ENCODE measurements around the gene VMP1. TPM values are rescaled to one million over a fixed set of nuclear protein-coding genes. Genes with fewer than 3 reads are reported as not detected.

VMP1 gene
- total RNA-seq, 1 experiment from 2014 or later = 107 TPM

DNA sequence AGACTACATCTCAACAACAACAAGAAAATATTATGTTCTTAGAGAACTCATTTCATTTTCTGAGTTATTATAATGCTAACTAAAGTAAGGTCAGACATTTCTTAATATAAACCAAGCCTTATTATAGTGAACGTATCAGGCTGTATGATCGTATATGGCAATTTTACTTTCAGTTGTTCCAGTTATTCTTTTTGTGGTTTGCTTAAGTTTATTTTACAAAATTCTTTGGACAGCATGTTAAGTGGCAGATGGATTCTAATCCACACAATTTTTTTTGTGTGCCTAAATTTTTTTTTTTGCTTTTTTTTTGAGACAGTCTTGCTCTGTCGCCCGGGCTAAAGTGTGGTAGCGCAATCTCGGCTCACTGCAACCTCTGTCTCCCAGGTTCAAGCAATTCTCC is 59.0 kb downstream of the VMP1 start:
- intact Hi-C loops (cut with micrococcal nuclease; ENCODE audit: unreplicated experiment) = no loop called here
- H3K4me1 ChIP-seq (ENCODE audit: insufficient read depth, low read length, poor library complexity, severe bottlenecking) = peaks cover 27% of the 10 kb centered on the region
- BruUV-seq (replicated peaks) = no TSS peak
- POLR2A ChIA-PET (ENCODE audit: low non-redundant PET) = no interaction called here
- no peak overlapping the region for H3K27ac ChIP-seq (ENCODE audit: low read depth, low read length, poor library complexity, severe bottlenecking)
- no peak overlapping the region for H3K4me3 ChIP-seq (ENCODE audit: low read depth, low read length, poor library complexity, severe bottlenecking)
- no peaks in the 10 kb centered on the region for H3K27me3 ChIP-seq (replicated peaks; ENCODE audit: insufficient read depth, low read depth, low read length, poor library complexity)
- CTCF ChIA-PET = no interaction called here
- H3K9me3 ChIP-seq (ENCODE audit: low read depth, low read length, poor library complexity, severe bottlenecking) = no peaks in the 10 kb centered on the region
- TF ChIP-seq, protein P1, sequence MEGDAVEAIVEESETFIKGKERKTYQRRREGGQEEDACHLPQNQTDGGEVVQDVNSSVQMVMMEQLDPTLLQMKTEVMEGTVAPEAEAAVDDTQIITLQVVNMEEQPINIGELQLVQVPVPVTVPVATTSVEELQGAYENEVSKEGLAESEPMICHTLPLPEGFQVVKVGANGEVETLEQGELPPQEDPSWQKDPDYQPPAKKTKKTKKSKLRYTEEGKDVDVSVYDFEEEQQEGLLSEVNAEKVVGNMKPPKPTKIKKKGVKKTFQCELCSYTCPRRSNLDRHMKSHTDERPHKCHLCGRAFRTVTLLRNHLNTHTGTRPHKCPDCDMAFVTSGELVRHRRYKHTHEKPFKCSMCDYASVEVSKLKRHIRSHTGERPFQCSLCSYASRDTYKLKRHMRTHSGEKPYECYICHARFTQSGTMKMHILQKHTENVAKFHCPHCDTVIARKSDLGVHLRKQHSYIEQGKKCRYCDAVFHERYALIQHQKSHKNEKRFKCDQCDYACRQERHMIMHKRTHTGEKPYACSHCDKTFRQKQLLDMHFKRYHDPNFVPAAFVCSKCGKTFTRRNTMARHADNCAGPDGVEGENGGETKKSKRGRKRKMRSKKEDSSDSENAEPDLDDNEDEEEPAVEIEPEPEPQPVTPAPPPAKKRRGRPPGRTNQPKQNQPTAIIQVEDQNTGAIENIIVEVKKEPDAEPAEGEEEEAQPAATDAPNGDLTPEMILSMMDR (conservative IDR thresholded peaks at IDR 0.05; ENCODE audit: low read depth, low read length) = no peak
- no peak for TF ChIP-seq EZH2 (IDR thresholded peaks at IDR 0.05; ENCODE audit: borderline replicate concordance, low read depth, low read length, poor library complexity, severe bottlenecking)
- no peak for DNase-seq (ENCODE audit: low spot score)
- no peaks in the 10 kb centered on the region for H3K36me3 ChIP-seq (ENCODE audit: insufficient read depth, low read length, poor library complexity, severe bottlenecking)

DNA sequence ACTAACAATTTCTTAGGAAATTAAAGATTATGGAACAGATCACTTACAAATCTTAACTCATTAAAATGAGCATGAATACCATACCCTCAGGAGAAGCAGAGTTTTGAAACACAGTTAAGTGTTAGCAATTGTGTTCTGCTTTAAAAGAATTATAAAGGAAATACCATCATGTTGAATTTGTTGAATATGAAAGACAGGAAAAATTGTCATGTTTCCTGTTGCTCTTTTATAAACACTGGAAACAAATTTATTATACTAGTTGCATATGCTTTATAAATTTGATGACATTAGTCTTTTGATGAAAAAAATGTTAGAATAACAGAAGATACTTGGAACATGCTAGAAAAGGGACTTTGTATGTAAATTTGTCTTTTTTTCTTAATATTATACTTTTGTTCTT is 59.7 kb downstream of the VMP1 start:
- no peaks in the 10 kb centered on the region for H3K9me3 ChIP-seq (ENCODE audit: low read depth, low read length, poor library complexity, severe bottlenecking)
- H3K36me3 ChIP-seq (ENCODE audit: insufficient read depth, low read length, poor library complexity, severe bottlenecking) = no peaks in the 10 kb centered on the region
- peak; percentile 36 for DNase-seq (ENCODE audit: low spot score)
- no TSS peak for BruUV-seq (replicated peaks)
- CTCF ChIA-PET = no interaction called here
- H3K27me3 ChIP-seq (replicated peaks; ENCODE audit: insufficient read depth, low read depth, low read length, poor library complexity) = no peaks in the 10 kb centered on the region
- peaks cover 25% of the 10 kb centered on the region for H3K4me1 ChIP-seq (ENCODE audit: insufficient read depth, low read length, poor library complexity, severe bottlenecking)
- TF ChIP-seq, protein P1 (conservative IDR thresholded peaks at IDR 0.05; ENCODE audit: low read depth, low read length) = no peak
- no peak for TF ChIP-seq EZH2 (IDR thresholded peaks at IDR 0.05; ENCODE audit: borderline replicate concordance, low read depth, low read length, poor library complexity, severe bottlenecking)
- H3K27ac ChIP-seq (ENCODE audit: low read depth, low read length, poor library complexity, severe bottlenecking) = no peak overlapping the region
- intact Hi-C loops (cut with micrococcal nuclease; ENCODE audit: unreplicated experiment) = no loop called here
- POLR2A ChIA-PET (ENCODE audit: low non-redundant PET) = no interaction called here
- H3K4me3 ChIP-seq (ENCODE audit: low read depth, low read length, poor library complexity, severe bottlenecking) = no peak overlapping the region

DNA sequence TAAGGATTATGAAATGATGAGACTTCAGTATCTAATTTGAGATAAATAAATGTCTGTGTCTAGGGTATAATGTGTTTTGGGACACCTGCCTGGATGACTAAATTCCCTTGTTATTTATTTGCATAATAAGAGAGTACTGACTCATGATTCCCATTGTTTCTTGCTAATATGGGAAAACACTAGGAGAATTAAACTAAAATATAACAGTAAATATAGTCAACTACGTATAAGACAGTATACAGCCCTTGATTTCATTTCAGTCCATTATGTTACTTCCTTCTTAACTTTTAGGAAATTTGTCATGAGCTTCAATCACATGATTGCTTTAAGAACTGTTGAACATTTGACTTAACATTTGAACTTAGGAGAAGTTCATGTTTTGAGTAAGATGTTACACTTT is 62.4 kb downstream of the VMP1 start:
- ChIA-PET CTCF (no interaction called here), POLR2A (ENCODE audit: low non-redundant PET) (no interaction called here)
- BruUV-seq (replicated peaks) = no TSS peak
- no peak overlapping the region for H3K4me3 ChIP-seq (ENCODE audit: low read depth, low read length, poor library complexity, severe bottlenecking)
- intact Hi-C loops (cut with micrococcal nuclease; ENCODE audit: unreplicated experiment) = loop anchor here (5.0 kb wide), 1 partner anchor 67 kb away; no protein-coding TSS in a partner anchor
- H3K4me1 ChIP-seq (ENCODE audit: insufficient read depth, low read length, poor library complexity, severe bottlenecking) = peaks cover 16% of the 10 kb centered on the region
- peaks cover 9% of the 10 kb centered on the region for H3K36me3 ChIP-seq (ENCODE audit: insufficient read depth, low read length, poor library complexity, severe bottlenecking)
- H3K27me3 ChIP-seq (replicated peaks; ENCODE audit: insufficient read depth, low read depth, low read length, poor library complexity) = no peaks in the 10 kb centered on the region
- TF ChIP-seq, protein P1 (conservative IDR thresholded peaks at IDR 0.05; ENCODE audit: low read depth, low read length) = no peak
- TF ChIP-seq EZH2 (IDR thresholded peaks at IDR 0.05; ENCODE audit: borderline replicate concordance, low read depth, low read length, poor library complexity, severe bottlenecking) = no peak
- DNase-seq (ENCODE audit: low spot score) = no peak
- H3K27ac ChIP-seq (ENCODE audit: low read depth, low read length, poor library complexity, severe bottlenecking) = no peak overlapping the region
- no peaks in the 10 kb centered on the region for H3K9me3 ChIP-seq (ENCODE audit: low read depth, low read length, poor library complexity, severe bottlenecking)

Data from A673 (cell line).